Smooth muscle cell (in vitro differentiated cells): ENCODE measurements around the gene SMIM28. TPM values are rescaled to one million over a fixed set of nuclear protein-coding genes. Genes with fewer than 3 reads are reported as not detected.

Experiments
- DNase-seq: peaks from one replicate; lab custom pipeline; 2025; ENCODE audit not compliant: unreplicated experiment; lab: John Stamatoyannopoulos, UW
- H2AFZ ChIP-seq: fragments of 200-600 bp; sonication (generic); 2 replicates; pipeline ENCODE4 v1.6.0; 2016; ENCODE audit warnings: antibody characterized with exemption, low read depth, mild to moderate bottlenecking
- H3F3A ChIP-seq: fragments of 200-600 bp; sonication (generic); 2 replicates; pipeline ENCODE4 v1.6.0; 2017; ENCODE audit warnings: antibody characterized with exemption, low read depth
- H3K27ac ChIP-seq: fragments of 200-600 bp; sonication (generic); 2 replicates; pipeline ENCODE4 v1.5.1; 2016; ENCODE audit warnings: low read depth, mild to moderate bottlenecking
- H3K27me3 ChIP-seq: fragments of 200-600 bp; sonication (generic); 2 replicates; pipeline ENCODE4 v1.6.1; 2016; ENCODE audit warnings: low read depth, mild to moderate bottlenecking
- H3K36me3 ChIP-seq: fragments of 200-600 bp; sonication (generic); 2 replicates; pipeline ENCODE4 v1.5.1; 2016; ENCODE audit warnings: low read depth
- H3K4me1 ChIP-seq: fragments of 200-600 bp; sonication (generic); 2 replicates; pipeline ENCODE4 v1.5.1; 2016; ENCODE audit warnings: low read depth
- H3K4me2 ChIP-seq: fragments of 200-600 bp; sonication (generic); 2 replicates; pipeline ENCODE4 v1.6.0; 2016; ENCODE audit warnings: mild to moderate bottlenecking
- H3K4me3 ChIP-seq: fragments of 200-600 bp; sonication (generic); 2 replicates; pipeline ENCODE4 v1.5.1; 2016; ENCODE audit warnings: mild to moderate bottlenecking
- H3K79me2 ChIP-seq: fragments of 200-600 bp; sonication (generic); 2 replicates; pipeline ENCODE4 v1.6.0; 2016; ENCODE audit warnings: low read depth, mild to moderate bottlenecking
- H3K9ac ChIP-seq: fragments of 200-600 bp; sonication (generic); 2 replicates; pipeline ENCODE4 v1.6.0; 2016; ENCODE audit warnings: low read depth
- H3K9me3 ChIP-seq: fragments of 200-600 bp; sonication (generic); replicated peaks from 2 replicates; pipeline ENCODE4 v1.5.1; 2016; ENCODE audit warnings: low read depth
- H4K20me1 ChIP-seq: fragments of 200-600 bp; sonication (generic); 2 replicates; pipeline ENCODE4 v1.6.0; 2016; ENCODE audit warnings: low read depth
- WGBS: methylation state at CpG from one replicate; pipeline ENCODE4 v1.1.7; 2016; ENCODE audit warnings: low lambda C conversion rate; 5-methylcytosine and 5-hydroxymethylcytosine counted together
- polyA plus RNA-seq: library from polyadenylated mRNA; unstranded; fragments of >200 nt; fragmentation: Nextera tagmentation; extraction: Ambion mirVana; gene quantifications from 2 replicates; pipeline ENCODE4 v1.2.1, GENCODE V29; 2016
- total RNA-seq: library from RNA; depleted of rRNA; stranded (reverse); fragments of >200 nt; gene quantifications from 2 replicates; pipeline ENCODE4 v1.2.3, GENCODE V29; 2014
- TF ChIP-seq, protein P1 (sequence below): fragments of 200-600 bp; sonication (generic); IDR thresholded peaks from 2 replicates; pipeline ENCODE4 v1.5.1; 2017; ENCODE audit warnings: borderline replicate concordance, mild to moderate bottlenecking, antibody characterized with exemption; ENCODE audit not compliant: insufficient read depth, poor library complexity, severe bottlenecking

Gene SMIM28
- total and polyA plus RNA-seq, 2 experiments from 2014 or later: not detected

DNA sequence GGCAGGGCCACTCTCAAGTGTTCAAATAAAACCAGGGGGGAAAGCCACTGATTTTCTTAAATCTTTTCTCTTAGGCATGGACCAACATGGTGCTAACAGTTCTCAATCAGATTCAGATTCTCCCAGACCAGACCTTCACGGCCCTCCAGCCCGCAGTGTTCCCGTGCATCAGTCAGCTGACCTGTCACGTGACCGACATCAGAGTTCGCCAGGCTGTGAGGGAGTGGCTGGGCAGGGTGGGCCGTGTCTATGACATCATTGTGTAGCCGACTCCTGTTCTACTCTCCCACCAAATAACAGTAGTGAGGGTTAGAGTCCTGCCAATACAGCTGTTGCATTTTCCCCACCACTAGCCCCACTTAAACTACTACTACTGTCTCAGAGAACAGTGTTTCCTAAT lies 41.5 kb upstream of the SMIM28 start:
- Histone ChIP-seq H3K4me3 (no peak overlapping the region), H3K27ac (no peak overlapping the region), H2AFZ (no peak overlapping the region), H3K27me3 (peaks cover 15% of the 10 kb centered on the region), H3K9ac (no peak overlapping the region), H3K4me2 (no peak overlapping the region), H3K36me3 (no peaks in the 10 kb centered on the region), H3K79me2 (no peaks in the 10 kb centered on the region), H3K9me3 (no peaks in the 10 kb centered on the region), H3K4me1 (no peaks in the 10 kb centered on the region), H3F3A (no peaks in the 10 kb centered on the region), H4K20me1 (no peaks in the 10 kb centered on the region)
- WGBS: 87% methylated on average over 8 of the region's 8 CpGs
- TF ChIP-seq, protein P1, sequence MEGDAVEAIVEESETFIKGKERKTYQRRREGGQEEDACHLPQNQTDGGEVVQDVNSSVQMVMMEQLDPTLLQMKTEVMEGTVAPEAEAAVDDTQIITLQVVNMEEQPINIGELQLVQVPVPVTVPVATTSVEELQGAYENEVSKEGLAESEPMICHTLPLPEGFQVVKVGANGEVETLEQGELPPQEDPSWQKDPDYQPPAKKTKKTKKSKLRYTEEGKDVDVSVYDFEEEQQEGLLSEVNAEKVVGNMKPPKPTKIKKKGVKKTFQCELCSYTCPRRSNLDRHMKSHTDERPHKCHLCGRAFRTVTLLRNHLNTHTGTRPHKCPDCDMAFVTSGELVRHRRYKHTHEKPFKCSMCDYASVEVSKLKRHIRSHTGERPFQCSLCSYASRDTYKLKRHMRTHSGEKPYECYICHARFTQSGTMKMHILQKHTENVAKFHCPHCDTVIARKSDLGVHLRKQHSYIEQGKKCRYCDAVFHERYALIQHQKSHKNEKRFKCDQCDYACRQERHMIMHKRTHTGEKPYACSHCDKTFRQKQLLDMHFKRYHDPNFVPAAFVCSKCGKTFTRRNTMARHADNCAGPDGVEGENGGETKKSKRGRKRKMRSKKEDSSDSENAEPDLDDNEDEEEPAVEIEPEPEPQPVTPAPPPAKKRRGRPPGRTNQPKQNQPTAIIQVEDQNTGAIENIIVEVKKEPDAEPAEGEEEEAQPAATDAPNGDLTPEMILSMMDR: no peak
- DNase-seq: no peak

DNA sequence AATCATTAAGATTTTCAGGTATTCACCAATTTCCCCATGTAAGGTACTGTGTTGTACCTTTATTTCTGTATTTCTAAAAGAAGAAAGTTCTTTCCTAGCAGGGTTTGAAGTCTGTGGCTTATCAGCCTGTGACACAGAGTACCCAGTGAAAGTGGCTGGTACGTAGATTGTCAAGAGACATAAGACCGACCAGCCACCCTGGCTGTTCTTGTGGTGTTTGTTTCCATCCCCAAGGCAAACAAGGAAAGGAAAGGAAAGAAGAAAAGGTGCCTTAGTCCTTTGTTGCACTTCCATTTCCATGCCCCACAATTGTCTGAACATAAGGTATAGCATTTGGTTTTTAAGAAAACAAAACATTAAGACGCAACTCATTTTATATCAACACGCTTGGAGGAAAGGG lies 40.6 kb upstream of the SMIM28 start:
- no peaks in the 10 kb centered on the region for H3K79me2 ChIP-seq
- H3K27me3 ChIP-seq: peaks cover 7% of the 10 kb centered on the region
- H3K36me3 ChIP-seq: no peaks in the 10 kb centered on the region
- no peak for DNase-seq
- no peaks in the 10 kb centered on the region for H3F3A ChIP-seq
- no peaks in the 10 kb centered on the region for H3K4me1 ChIP-seq
- no peak overlapping the region for H3K27ac ChIP-seq
- WGBS: 93% methylated on average over 4 of the region's 4 CpGs
- H3K4me2 ChIP-seq: no peak overlapping the region
- H2AFZ ChIP-seq: no peak overlapping the region
- TF ChIP-seq, protein P1: no peak
- H3K9ac ChIP-seq: no peak overlapping the region
- H4K20me1 ChIP-seq: no peaks in the 10 kb centered on the region
- H3K4me3 ChIP-seq: no peak overlapping the region
- H3K9me3 ChIP-seq: no peaks in the 10 kb centered on the region

DNA sequence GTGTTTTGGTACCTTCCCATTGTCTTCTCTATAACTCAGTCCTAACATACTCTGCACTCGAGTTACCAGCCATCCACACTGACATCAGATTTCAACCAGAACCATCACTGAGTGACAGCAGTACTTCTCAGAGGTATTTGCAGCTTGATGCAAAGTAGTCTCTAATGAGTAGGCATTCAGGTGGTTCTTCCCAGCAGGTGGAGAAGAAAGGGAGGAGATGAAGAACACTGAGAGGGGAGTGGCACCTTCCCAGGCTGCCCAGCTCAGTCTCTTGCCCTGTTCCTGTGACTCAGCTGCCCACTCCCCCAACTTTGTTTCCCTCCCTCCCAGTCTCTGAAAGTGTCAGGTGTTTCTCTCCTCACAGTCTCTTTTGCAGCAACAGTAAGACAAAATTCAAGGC lies 38.7 kb upstream of the SMIM28 start:
- no peak overlapping the region for H3K4me3 ChIP-seq
- H3K4me1 ChIP-seq: no peaks in the 10 kb centered on the region
- no peaks in the 10 kb centered on the region for H4K20me1 ChIP-seq
- WGBS: 71% methylated on average over 1 of the region's 1 CpG
- H2AFZ ChIP-seq: no peak overlapping the region
- no peak overlapping the region for H3K4me2 ChIP-seq
- H3K27me3 ChIP-seq: peaks cover 7% of the 10 kb centered on the region
- no peak overlapping the region for H3K27ac ChIP-seq
- no peak for DNase-seq
- H3K36me3 ChIP-seq: no peaks in the 10 kb centered on the region
- H3K79me2 ChIP-seq: no peaks in the 10 kb centered on the region
- H3F3A ChIP-seq: no peaks in the 10 kb centered on the region
- TF ChIP-seq, protein P1: no peak
- H3K9ac ChIP-seq: no peak overlapping the region
- no peaks in the 10 kb centered on the region for H3K9me3 ChIP-seq

DNA sequence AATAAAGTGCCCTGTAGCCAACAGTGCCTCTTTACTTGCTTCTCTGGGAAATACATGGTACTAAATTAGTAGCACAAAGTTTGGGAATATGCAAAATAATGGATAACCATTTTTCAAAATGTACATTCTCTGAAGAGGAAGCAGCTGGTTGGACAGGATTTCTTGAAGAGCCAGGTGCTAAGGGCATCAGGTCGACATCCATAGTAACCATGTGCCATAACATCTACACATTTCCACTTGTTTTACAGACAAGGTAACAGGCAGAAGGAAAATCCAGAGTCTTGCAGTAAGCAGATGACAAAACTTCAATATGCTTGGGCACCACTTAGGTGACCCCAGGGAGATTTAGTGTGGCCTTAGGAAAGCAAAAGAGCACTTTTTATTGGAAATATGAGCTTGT lies 36.5 kb upstream of the SMIM28 start:
- no peak for DNase-seq
- Histone ChIP-seq H3K4me3 (no peak overlapping the region), H3K36me3 (no peaks in the 10 kb centered on the region), H3K9ac (no peak overlapping the region), H3K4me1 (no peaks in the 10 kb centered on the region), H3K27ac (no peak overlapping the region), H3K4me2 (no peak overlapping the region), H2AFZ (no peak overlapping the region), H3K9me3 (no peaks in the 10 kb centered on the region), H3K27me3 (peaks cover 7% of the 10 kb centered on the region), H3F3A (no peaks in the 10 kb centered on the region), H3K79me2 (no peaks in the 10 kb centered on the region), H4K20me1 (no peaks in the 10 kb centered on the region)
- TF ChIP-seq, protein P1: no peak
- WGBS: 92% methylated on average over 1 of the region's 1 CpG
